ENCODE results near the gene HOXD3. TPM values are rescaled to one million over a fixed set of nuclear protein-coding genes. Genes with fewer than 3 reads are reported as not detected.

The HOXD3 gene
- total RNA-seq, 2 experiments from 2014 or later = not detected

GRCh38 chr2:176164611-176165369 is 7.7 kb downstream of the HOXD3 start:
- H3K36me3 ChIP-seq (ENCODE audit: insufficient read depth, low read length) = no peaks in the 10 kb centered on the region
- intact Hi-C loops (cut with DNase I, micrococcal nuclease) = no loop called here
- ATAC-seq (ENCODE audit: poor library complexity) (no peak), DNase-seq (no peak)
- ChIA-PET POLR2A (no interaction called here), CTCF (no interaction called here)
- no peak for TF ChIP-seq CTCF (IDR thresholded peaks at IDR 0.05)
- H3K9me3 Mint-ChIP-seq = no peaks in the 10 kb centered on the region
- peaks cover 20% of the 10 kb centered on the region for H3K4me1 ChIP-seq (ENCODE audit: insufficient read depth, low read length)
- H3K27ac ChIP-seq (ENCODE audit: low read depth in 1 of 2, low read length in 2 of 2) = no peak overlapping the region
- H3K27me3 ChIP-seq (ENCODE audit: control insufficient read depth in 1 of 2, insufficient read depth in 2 of 2, low read length in 2 of 2) = peaks cover 84 to 97% of the 10 kb centered on the region in 2 experiments
- H3K4me3 ChIP-seq (ENCODE audit: low read length) = no peak overlapping the region
- H3K4me1 Mint-ChIP-seq (ENCODE audit: low read depth) = peaks cover 17% of the 10 kb centered on the region
- peaks cover 5% of the 10 kb centered on the region for H3K36me3 Mint-ChIP-seq (ENCODE audit: low read depth)
- peak overlapping the region; percentile 5 for H3K4me3 Mint-ChIP-seq
- H3K27me3 Mint-ChIP-seq = peaks cover 97% of the 10 kb centered on the region
- no peak overlapping the region for H3K27ac Mint-ChIP-seq
- peaks cover 0 to 50% of the 10 kb centered on the region in 2 experiments for H3K9me3 ChIP-seq (ENCODE audit: control insufficient read depth in 1 of 2, insufficient read depth in 1 of 2, low read length in 2 of 2)

GRCh38 chr2:176165370-176166050 is 8.4 kb downstream of the HOXD3 start:
- no peaks in the 10 kb centered on the region for H3K36me3 ChIP-seq (ENCODE audit: insufficient read depth, low read length)
- peaks cover 0 to 43% of the 10 kb centered on the region in 2 experiments for H3K9me3 ChIP-seq (ENCODE audit: control insufficient read depth in 1 of 2, insufficient read depth in 1 of 2, low read length in 2 of 2)
- peaks cover 13% of the 10 kb centered on the region for H3K4me1 ChIP-seq (ENCODE audit: insufficient read depth, low read length)
- H3K4me3 ChIP-seq (ENCODE audit: low read length) = no peak overlapping the region
- H3K27me3 Mint-ChIP-seq = peaks cover 98% of the 10 kb centered on the region
- H3K4me1 Mint-ChIP-seq (ENCODE audit: low read depth) = peaks cover 17% of the 10 kb centered on the region
- no peak overlapping the region for H3K27ac Mint-ChIP-seq
- ChIA-PET CTCF (no interaction called here), POLR2A (no interaction called here)
- H3K9me3 Mint-ChIP-seq = no peaks in the 10 kb centered on the region
- no peak for TF ChIP-seq CTCF (IDR thresholded peaks at IDR 0.05)
- ATAC-seq (ENCODE audit: poor library complexity) (no peak), DNase-seq (no peak)
- intact Hi-C loops (cut with DNase I, micrococcal nuclease) = no loop called here
- no peak overlapping the region for H3K27ac ChIP-seq (ENCODE audit: low read depth in 1 of 2, low read length in 2 of 2)
- H3K27me3 ChIP-seq (ENCODE audit: control insufficient read depth in 1 of 2, insufficient read depth in 2 of 2, low read length in 2 of 2) = peaks cover 84 to 97% of the 10 kb centered on the region in 2 experiments
- H3K36me3 Mint-ChIP-seq (ENCODE audit: low read depth) = peaks cover 5% of the 10 kb centered on the region
- peak overlapping the region; percentile 5 for H3K4me3 Mint-ChIP-seq

GRCh38 chr2:176166272-176166671 is 9.2 kb downstream of the HOXD3 start:
- Mint-ChIP-seq H3K9me3 (no peaks in the 10 kb centered on the region), H3K4me1 (ENCODE audit: low read depth) (peaks cover 17% of the 10 kb centered on the region), H3K36me3 (ENCODE audit: low read depth) (peaks cover 5% of the 10 kb centered on the region), H3K27ac (no peak overlapping the region), H3K4me3 (no peak overlapping the region), H3K27me3 (peaks cover 98% of the 10 kb centered on the region)
- Histone ChIP-seq H3K27ac (ENCODE audit: low read depth in 1 of 2, low read length in 2 of 2) (no peak overlapping the region), H3K4me1 (ENCODE audit: insufficient read depth, low read length) (peaks cover 13% of the 10 kb centered on the region), H3K9me3 (ENCODE audit: control insufficient read depth in 1 of 2, insufficient read depth in 1 of 2, low read length in 2 of 2) (peaks cover 0 to 39% of the 10 kb centered on the region in 2 experiments), H3K4me3 (ENCODE audit: low read length) (no peak overlapping the region), H3K36me3 (ENCODE audit: insufficient read depth, low read length) (no peaks in the 10 kb centered on the region), H3K27me3 (ENCODE audit: control insufficient read depth in 1 of 2, insufficient read depth in 2 of 2, low read length in 2 of 2) (peaks cover 84 to 97% of the 10 kb centered on the region in 2 experiments)
- intact Hi-C loops (cut with DNase I, micrococcal nuclease) = no loop called here
- ChIA-PET POLR2A (no interaction called here), CTCF (no interaction called here)
- ATAC-seq (ENCODE audit: poor library complexity) = no peak
- TF ChIP-seq CTCF (IDR thresholded peaks at IDR 0.05) = no peak
- DNase-seq = no peak

Measured in CD4-positive, alpha-beta T cell (primary cell).